MV-4-11 (cell line): ENCODE measurements around the gene PCDH1.

Experiments
- DNase-seq: peaks from one replicate; lab custom pipeline; 2025; lab: John Stamatoyannopoulos, UW

Gene PCDH1

GRCh38 chr5:141853895-141854626 lies 24.1 kb downstream of the PCDH1 start:
- no peak for DNase-seq

GRCh38 chr5:141852448-141852847 lies 25.8 kb downstream of the PCDH1 start:
- no peak for DNase-seq

- no peak for DNase-seq
Measured at GRCh38 chr5:141851195-141851874, 26.9 kb downstream of the PCDH1 start.

DNA sequence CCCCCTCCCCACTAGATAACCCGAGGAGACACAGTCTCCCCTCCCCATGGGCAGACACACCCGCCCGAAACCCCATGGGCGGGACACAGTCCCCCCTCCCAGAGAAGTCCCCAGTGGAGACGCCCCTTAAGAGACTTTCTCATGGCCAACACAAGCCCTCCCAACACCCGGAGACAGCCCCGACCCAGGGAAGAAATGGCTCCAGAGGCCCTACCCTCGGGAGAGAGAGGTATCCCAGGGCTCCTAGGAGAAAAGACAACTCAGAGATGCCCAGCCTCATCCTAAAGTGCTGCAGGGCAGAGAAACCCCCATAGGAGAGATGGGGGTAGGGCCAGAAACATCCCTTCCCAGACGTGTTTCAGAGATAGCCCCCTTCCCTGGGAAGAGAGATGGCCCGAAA lies 27.4 kb downstream of the PCDH1 start:
- DNase-seq, result no peak

- no peak for DNase-seq
Measured at GRCh38 chr5:141850244-141850768, 27.9 kb downstream of the PCDH1 start.

- DNase-seq, result peak; percentile 42
Measured at GRCh38 chr5:141849415-141850243, 28.6 kb downstream of the PCDH1 start.

- DNase-seq, result peak; percentile 3
Measured at GRCh38 chr5:141848744-141849414, 29.3 kb downstream of the PCDH1 start.

DNA sequence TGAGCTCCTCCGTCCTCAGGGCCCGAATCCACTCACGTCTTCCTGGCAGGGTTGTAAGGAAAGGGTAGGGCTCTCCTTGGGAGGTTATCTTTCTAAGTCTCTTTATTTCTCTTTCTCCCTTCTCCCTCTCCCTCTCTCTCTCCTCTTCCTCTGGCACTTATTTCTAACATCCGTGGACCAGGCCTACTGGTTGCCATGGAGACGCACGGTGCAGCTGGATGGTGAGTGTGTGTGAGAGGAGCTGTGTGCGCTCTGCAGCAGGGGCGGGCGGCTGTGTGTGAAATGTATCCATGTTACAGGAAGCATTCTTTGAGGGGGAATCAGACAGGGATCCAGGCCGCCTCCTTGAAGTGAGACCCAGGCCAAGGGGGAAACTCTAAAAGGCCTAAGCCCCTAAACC lies 32.2 kb downstream of the PCDH1 start:
- peak; percentile 2 for DNase-seq

GRCh38 chr5:141845371-141845851 lies 32.8 kb downstream of the PCDH1 start:
- DNase-seq, result no peak

DNA sequence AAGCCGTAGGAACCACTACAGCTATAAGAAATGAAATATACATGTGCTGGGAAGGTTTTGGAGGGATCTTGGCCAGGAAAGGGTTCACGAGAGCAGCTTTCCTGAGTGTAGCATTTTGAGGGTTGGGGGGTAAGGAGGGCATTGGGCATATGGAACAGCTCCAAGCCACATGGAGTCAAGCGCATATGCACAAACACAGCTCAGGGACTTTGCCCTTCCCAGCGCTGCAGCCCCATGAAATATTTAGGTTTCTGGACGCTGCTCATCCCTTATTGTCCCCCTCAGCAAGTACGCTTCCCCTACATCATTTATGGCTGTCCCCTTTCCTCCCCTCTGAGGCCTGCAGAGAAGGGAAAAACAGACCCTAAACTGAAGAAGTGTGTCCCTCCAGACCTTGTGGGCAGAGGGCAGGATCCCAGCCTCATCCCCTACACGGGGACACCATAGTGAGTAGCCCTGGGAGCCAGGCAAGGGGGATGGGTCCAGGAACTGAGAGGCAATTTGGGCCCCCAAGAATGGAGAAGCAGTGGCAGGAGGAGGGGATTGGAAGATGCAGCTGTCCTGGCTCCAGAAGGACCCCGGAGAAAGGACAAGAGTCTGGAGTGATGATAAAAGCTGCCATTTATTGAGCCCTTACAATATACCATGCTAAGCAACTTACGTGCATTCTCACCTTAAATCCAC lies 33.7 kb downstream of the PCDH1 start:
- DNase-seq, result no peak

GRCh38 chr5:141843156-141843927 lies 34.9 kb downstream of the PCDH1 start:
- no peak for DNase-seq

DNA sequence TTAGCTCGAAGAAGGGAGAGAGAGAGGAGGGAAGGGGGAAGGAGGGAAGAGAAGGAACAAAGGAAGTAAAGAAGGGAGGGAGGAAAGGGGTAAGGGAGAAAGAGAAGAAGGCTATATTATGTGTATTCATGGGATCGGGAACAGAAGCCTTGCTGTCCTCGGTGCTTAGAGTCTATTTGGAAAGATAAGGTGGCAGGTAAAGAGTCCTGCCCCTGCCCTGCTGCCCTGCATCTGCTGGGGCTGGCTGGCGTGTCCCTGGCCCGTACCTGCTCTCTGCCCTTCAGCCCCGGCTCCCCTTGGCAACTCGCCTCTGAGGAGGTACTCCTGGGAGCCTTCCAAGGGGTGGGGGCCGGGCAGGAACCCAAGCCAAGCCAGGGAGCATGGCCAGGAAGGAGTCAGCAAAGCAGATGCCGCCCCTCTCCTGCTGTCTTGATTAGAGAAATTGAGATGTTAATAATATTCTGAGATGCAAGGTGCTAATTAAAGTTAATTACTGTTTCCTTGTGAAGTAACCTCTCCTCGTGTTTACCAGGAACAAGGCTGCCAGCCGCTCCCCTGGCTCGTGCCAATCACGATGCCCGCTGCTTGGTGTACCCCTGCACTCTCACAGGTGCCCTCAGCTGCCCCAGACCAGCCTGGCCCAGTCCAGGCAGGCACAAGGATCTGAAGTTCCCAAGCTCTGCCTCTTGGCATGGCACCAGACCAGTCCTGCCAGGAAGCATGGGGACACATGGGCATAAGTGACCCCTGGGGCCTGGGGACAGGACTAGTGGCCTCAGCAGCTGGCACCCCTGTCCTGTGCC lies 36.6 kb downstream of the PCDH1 start:
- DNase-seq, result no peak

DNA sequence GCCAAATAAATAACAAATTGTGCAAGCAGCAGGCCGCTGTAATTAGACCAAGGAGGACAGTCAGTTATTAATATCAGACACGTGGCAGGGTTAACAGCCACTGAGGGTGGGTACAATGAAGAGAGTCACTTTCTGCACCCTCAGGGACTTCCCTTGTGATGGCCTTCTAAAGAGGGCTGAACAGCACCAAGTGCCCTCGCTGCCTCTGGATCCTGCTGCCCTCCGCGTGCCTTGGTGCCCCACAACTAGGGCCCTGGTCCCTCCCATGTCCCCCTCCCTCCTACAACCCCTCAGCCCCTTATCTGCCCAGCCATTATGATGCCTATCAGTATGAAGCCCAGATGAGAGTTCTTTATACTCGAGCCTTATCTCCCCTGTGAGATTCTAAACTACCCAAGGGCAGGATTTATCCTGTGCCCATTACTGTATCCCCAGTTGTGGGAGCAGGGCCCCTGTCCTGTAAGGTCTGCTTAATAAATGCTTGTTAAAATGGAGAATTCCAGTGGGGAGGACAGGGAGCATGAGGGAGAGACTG lies 37.3 kb downstream of the PCDH1 start:
- no peak for DNase-seq

DNA sequence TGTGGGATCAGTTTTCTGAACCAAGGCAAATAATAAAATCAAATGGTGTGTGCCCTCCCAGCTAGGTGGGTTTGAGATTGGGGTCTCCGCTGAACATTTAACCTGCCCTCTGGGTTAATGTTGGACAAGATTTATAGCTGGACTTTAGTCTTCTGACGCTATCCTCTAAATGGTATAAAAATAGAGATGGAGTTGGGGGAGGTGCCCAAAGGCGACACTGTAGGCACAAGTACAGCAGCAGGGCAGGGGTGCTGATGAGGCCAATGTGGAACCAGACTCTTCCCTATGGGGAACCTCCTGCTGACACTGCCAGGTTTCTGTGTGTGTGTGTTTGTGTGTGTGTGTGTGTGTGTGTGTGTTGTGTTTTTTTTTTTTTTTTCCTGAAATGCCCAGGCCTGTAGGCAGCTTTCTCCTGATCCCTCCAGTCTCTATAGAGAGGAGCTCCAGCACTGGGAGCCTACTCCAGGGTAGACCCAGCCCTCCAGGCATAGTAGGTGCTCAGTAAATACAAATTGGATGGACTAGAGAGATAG lies 37.9 kb downstream of the PCDH1 start:
- DNase-seq, result peak; percentile 10

DNA sequence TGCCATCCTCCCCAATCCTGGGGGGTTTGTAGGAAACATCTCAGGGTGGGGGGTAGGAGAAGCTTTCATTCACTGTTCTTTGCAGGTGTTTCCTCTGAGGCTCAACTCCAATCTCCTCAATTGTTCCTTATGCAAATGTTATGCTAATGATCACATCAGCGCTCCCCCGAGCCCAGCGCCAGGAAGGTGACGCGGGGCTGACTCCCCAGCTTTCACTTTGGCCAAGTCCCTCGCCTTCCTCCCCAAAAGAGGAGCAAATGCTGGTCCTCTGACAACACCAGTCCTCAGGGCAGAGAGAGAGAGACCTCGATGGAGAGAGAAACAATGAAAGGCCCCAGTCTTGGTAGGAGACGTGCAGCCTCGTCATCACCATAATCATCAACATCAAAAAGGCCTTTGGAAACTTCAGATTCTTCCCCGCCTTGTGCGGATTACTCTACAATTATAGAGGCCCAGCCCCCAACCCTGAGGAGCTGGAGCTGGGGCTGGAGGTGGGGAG lies 39.1 kb downstream of the PCDH1 start:
- DNase-seq, result no peak

DNA sequence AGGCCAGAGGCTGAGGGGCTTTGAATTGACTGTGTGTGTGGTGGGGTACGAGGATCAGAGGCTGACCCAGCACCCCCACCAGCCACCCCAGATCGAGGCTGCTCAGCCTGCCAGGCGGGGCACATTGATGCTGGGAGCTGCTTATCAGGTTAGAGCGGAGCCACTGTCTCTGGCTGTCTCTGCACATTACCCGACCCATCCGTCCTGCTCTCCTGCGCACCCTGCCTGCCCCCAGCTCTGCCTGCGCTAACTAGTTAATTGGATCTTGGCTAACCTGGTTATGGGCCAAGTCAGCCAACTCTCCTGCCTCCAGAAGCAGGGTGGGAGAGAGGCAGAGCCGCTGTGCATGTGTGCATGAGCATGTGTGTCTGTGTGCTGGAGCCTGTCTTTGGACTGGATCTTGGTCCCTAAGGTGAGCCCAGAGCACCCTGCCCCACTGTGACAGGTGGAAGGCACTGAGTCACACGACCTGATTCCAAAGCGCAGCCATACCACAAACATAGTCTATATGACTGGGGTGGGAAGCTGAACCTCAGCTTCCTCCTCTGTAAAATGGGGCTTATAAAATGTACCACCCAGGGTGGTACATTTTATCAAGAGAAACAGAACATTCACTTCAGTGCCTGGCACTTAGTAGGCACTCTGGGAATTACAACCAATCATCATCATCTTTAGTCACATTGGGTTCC lies 39.7 kb downstream of the PCDH1 start:
- no peak for DNase-seq

GRCh38 chr5:141835928-141836670 lies 42.1 kb downstream of the PCDH1 start:
- DNase-seq, result peak; percentile 19

DNA sequence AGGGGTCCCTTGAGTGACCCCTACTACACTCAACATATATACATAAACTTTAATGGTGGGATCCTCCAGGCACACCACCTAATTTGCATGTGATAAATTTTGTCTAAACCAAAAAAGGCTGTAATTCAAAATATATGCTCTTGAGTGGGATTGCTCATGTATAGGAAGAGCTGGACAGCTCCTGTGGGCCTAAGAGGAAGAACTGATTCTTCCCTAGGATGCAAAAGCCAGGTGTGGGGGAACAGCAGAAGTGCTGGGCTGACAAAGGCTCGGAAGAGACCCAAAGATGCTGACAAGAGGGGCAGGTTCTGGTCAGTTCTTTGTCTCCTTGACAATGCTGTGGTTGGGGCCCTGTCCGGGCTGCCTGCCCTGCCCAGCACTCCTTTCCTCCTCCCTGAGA lies 43.9 kb downstream of the PCDH1 start:
- DNase-seq, result no peak
